BE2C (cell line): Measurements from ENCODE around the gene ZNF768.

ENCODE experiments used
- DNase-seq: peaks from one replicate; pipeline ENCODE4 v3.0.0-alpha.2; 2020
- H3K27me3 ChIP-seq: fragments of 250-450 bp; sonication (Bioruptor Pico); 2 replicates; pipeline ENCODE4 v1.5.1; 2020; ENCODE audit warnings: mild to moderate bottlenecking
- H3K36me3 ChIP-seq: fragments of 250-450 bp; sonication (Bioruptor Pico); 2 replicates; pipeline ENCODE4 v1.5.1; 2020; ENCODE audit warnings: mild to moderate bottlenecking
- H3K4me1 ChIP-seq: fragments of 250-450 bp; sonication (Bioruptor Pico); 2 replicates; pipeline ENCODE4 v1.5.1; 2020
- H3K4me3 ChIP-seq: 2 replicates; pipeline ENCODE4 v1.5.1; 2011; ENCODE audit warnings: low read depth, low read length
- H3K9me3 ChIP-seq: fragments of 250-450 bp; sonication (Bioruptor Pico); 2 replicates; pipeline ENCODE4 v1.5.1; 2020
- CTCF ChIP-seq: IDR thresholded peaks from 2 replicates; pipeline ENCODE4 v1.5.1; 2012; ENCODE audit warnings: mild to moderate bottlenecking, low read depth, low read length

ZNF768 gene

GRCh38 chr16:30533748-30534367 is 7.5 kb upstream of the ZNF768 start:
- TF ChIP-seq CTCF: no peak
- H3K4me1 ChIP-seq: peaks cover 8% of the 10 kb centered on the region; the same call in 1 of the 2 replicates
- H3K27me3 ChIP-seq: no peaks in the 10 kb centered on the region
- H3K4me3 ChIP-seq: peak overlapping the region; percentile 69
- no peak for DNase-seq
- H3K9me3 ChIP-seq: no peaks in the 10 kb centered on the region
- no peaks in the 10 kb centered on the region for H3K36me3 ChIP-seq

DNA sequence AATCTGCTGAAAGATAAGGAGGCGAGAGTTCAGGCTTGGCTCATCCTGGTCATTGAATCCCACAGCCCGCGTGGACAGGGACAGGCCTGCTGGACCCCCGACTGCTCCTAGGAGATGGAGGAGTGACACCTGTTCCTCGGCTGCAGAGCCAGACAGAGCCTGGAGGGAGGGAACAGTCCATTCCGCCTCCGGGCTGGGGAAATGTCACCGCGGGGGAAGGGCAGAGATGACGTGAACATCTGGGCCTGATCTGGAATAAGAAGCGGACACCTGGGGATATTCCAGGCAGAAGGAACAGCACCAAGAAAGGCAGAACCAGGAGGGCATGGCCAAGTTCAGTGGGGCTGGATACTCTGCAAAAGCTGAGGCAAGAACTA is 6.8 kb upstream of the ZNF768 start:
- Histone ChIP-seq H3K4me3 (no peak overlapping the region), H3K27me3 (no peaks in the 10 kb centered on the region), H3K36me3 (no peaks in the 10 kb centered on the region), H3K9me3 (no peaks in the 10 kb centered on the region), H3K4me1 (peaks cover 8% of the 10 kb centered on the region; the same call in 1 of the 2 replicates)
- no peak for DNase-seq
- TF ChIP-seq CTCF: no peak

DNA sequence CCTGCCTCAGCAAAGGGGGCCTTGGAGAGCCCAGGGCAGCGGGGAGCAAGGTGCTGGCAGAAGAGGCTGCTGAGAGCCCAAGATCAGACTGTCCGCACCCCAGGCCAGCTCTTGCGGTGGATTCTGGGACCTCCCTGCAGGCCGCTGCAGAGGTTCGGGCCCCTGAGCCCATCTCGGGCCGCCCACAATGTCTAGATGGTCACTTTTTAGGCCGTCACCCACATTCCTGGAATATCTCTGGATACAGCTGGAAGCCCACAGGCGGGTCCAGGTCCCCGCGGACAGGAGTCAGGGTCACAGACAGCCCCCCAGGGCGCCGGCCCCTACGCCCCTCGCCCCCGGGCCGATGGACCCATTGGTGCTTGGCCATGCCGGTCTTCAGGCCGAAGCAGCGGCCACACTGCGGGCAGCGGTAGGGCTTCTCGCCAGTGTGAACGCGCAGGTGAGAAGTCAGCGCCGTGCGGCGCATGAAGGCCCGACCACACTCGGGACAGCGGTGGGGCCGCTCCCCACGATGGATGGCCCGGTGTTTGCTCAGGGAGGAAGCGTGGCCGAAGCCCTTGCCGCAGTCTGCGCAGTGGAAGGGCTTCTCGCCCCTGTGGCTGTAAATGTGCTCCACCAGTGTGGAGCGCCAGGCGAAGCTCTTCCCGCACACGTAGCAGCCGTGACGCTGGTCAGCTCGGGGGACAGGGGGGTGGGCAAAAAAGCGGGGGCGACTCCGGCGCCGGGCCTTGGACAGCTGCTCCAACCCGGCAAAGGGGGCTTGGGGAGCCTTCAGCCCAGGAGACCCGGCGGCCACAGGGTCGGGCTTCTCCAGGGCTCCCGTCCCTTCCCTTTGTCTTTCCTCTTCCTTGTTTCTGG is 6.1 kb upstream of the ZNF768 start:
- H3K4me1 ChIP-seq: peaks cover 11% of the 10 kb centered on the region
- H3K36me3 ChIP-seq: no peaks in the 10 kb centered on the region
- no peak for DNase-seq
- H3K9me3 ChIP-seq: no peaks in the 10 kb centered on the region
- no peaks in the 10 kb centered on the region for H3K27me3 ChIP-seq
- no peak for TF ChIP-seq CTCF
- no peak overlapping the region for H3K4me3 ChIP-seq

DNA sequence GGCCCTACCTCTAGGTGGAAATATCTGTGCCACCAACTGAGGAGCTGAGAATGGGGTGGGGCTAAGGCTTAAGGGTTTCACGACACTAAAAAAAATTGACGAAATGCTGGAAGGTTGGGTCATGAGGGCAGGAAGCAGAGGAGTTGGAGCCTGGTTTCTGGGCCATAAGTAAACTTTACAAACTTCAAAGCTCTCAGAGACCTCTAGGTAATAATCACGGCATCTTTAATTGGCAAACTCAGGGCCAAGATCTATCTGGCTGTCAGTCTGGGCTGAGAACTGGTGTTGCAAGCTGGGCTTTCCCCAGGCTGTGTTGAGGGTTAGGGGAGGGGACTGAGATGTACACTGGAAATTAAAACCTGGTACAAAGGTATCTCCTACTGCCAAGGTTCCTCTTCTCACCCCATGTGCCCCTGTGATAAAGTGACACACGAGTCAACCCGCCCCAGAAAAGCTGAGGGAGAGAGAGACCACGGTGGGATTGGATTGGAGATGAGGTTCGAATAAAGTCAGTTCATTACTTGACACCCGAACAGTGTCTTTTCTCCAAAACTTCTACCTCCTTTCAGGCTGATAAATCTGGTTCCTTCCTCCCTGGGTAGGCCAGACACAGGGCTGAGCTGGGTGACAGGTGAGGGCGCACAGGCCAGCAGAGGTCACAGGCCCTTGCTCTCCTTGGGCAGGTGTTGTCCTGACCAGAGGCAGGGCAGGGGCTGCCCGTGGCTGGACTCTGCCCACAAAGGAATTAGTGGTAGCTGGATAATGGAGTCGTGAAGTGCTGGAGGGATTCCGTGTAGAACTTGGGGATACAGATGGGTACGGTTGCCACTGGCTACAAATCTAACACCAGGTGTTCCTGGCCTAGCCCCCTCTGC is 4.0 kb upstream of the ZNF768 start:
- TF ChIP-seq CTCF: no peak
- Histone ChIP-seq H3K27me3 (no peaks in the 10 kb centered on the region), H3K36me3 (no peaks in the 10 kb centered on the region; the same call in 1 of the 2 replicates), H3K4me1 (peaks cover 6% of the 10 kb centered on the region), H3K9me3 (no peaks in the 10 kb centered on the region), H3K4me3 (no peak overlapping the region)
- DNase-seq: no peak

GRCh38 chr16:30528799-30529457 is 2.6 kb upstream of the ZNF768 start:
- Histone ChIP-seq H3K27me3 (no peaks in the 10 kb centered on the region), H3K4me3 (no peak overlapping the region), H3K4me1 (peaks cover 3% of the 10 kb centered on the region), H3K36me3 (peaks cover 7% of the 10 kb centered on the region), H3K9me3 (no peaks in the 10 kb centered on the region)
- no peak for DNase-seq
- TF ChIP-seq CTCF: no peak
